Measurements from ENCODE around the gene CFAP92. TPM values are rescaled to one million over a fixed set of nuclear protein-coding genes. Genes with fewer than 3 reads are reported as not detected.
A peak's percentile ranks its signal among the peaks of the same experiment; 100 is the strongest.
"Not testable (repeated sequence)": the region's sequence is repeated elsewhere in the genome, so short reads cannot be mapped to it uniquely, and the experiment has no call there.

CFAP92 gene
- total and polyA plus RNA-seq, 2 donors (not counting 3 experiments of a cell fraction or from before 2014, with no cell fraction given), result 0.04 to 0.62 TPM

GRCh38 chr3:128882719-128883118 is 111.2 kb downstream of the CFAP92 start:
- POLR2A ChIA-PET, result interaction anchor here (0.7 kb wide), 1 partner anchor 25 kb away, joined by 3 read pairs; no protein-coding TSS in a partner anchor
- Histone ChIP-seq H3K4me3 (replicated peaks in 1 of 3; ENCODE audit: insufficient read depth in 1 of 3, low read depth in 1 of 3, low read length in 3 of 3) (no peak overlapping the region), H2AFZ (ENCODE audit: low read depth, low read length) (no peak overlapping the region), H3K9ac (replicated peaks; ENCODE audit: extremely low read depth, insufficient read depth, low read length) (no peak overlapping the region), H3K27ac (ENCODE audit: insufficient read depth, low read depth, low read length) (no peak overlapping the region), H4K20me1 (replicated peaks; ENCODE audit: control insufficient read depth, extremely low read depth, insufficient read depth, low read length) (no peaks in the 10 kb centered on the region), H3K79me2 (ENCODE audit: control insufficient read depth, insufficient read depth, low read length) (peaks cover 44% of the 10 kb centered on the region), H3K4me2 (ENCODE audit: insufficient read depth, low read length) (no peak overlapping the region), H3K27me3 (ENCODE audit: control insufficient read depth in 2 of 2, insufficient read depth in 2 of 2, low read length in 2 of 2) (no peaks in the 10 kb centered on the region), H3K36me3 (ENCODE audit: control insufficient read depth in 2 of 2, extremely low read depth in 1 of 2, insufficient read depth in 2 of 2, low read length in 2 of 2) (peaks cover 2 to 17% of the 10 kb centered on the region in 2 experiments), H3K9me3 (replicated peaks; ENCODE audit: control insufficient read depth, insufficient read depth, low read length) (no peaks in the 10 kb centered on the region), H3K4me1 (ENCODE audit: control insufficient read depth, extremely low read depth, insufficient read depth, low read length) (peaks cover 23% of the 10 kb centered on the region), H3K9me1 (replicated peaks; ENCODE audit: control insufficient read depth, extremely low read depth, insufficient read depth, low read length) (no peaks in the 10 kb centered on the region)
- CTCF ChIA-PET, result interaction anchor here (0.6 to 1.0 kb wide), 2 partner anchors 10 to 599 kb away, joined by 3 read pairs; no protein-coding TSS in a partner anchor
- no peak for TF ChIP-seq FOS (IDR thresholded peaks at IDR 0.05; ENCODE audit: borderline replicate concordance, insufficient read depth, low read length)
- intact Hi-C loops (cut with micrococcal nuclease), result no loop called here
- dilution Hi-C loops (cut with MboI; ENCODE audit: extremely low pct_ligation_motif_present, low sequenced_read_pairs), result no loop called here
- FAIRE-seq (no peak), DNase-seq (ENCODE audit: low read depth, low spot score) (no peak)
- no TSS peak for BruUV-seq (replicated peaks)

- no peak overlapping the region for H3K4me3 ChIP-seq (replicated peaks in 1 of 3; ENCODE audit: insufficient read depth in 1 of 3, low read depth in 1 of 3, low read length in 3 of 3)
- CTCF ChIA-PET, result no interaction called here
- peaks cover 43% of the 10 kb centered on the region for H3K79me2 ChIP-seq (ENCODE audit: control insufficient read depth, insufficient read depth, low read length)
- FAIRE-seq (peak; percentile 61), DNase-seq (ENCODE audit: low read depth, low spot score) (no peak)
- no peak overlapping the region for H3K9ac ChIP-seq (replicated peaks; ENCODE audit: extremely low read depth, insufficient read depth, low read length)
- no peaks in the 10 kb centered on the region for H3K9me1 ChIP-seq (replicated peaks; ENCODE audit: control insufficient read depth, extremely low read depth, insufficient read depth, low read length)
- POLR2A ChIA-PET, result no interaction called here
- no TSS peak for BruUV-seq (replicated peaks)
- no peaks in the 10 kb centered on the region for H3K9me3 ChIP-seq (replicated peaks; ENCODE audit: control insufficient read depth, insufficient read depth, low read length)
- TF ChIP-seq GATA2 (IDR thresholded peaks at IDR 0.05; ENCODE audit: insufficient read depth, insufficient read length, low read depth, low read length), result no peak
- TF ChIP-seq FOS (IDR thresholded peaks at IDR 0.05; ENCODE audit: borderline replicate concordance, insufficient read depth, low read length), result no peak
- TF ChIP-seq EZH2 (IDR thresholded peaks at IDR 0.05; ENCODE audit: borderline replicate concordance, low read depth, low read length, severe bottlenecking), result no peak
- no peak for TF ChIP-seq CTCF (IDR thresholded peaks at IDR 0.05; ENCODE audit: extremely low read depth in 1 of 2, insufficient read depth in 1 of 2, low read depth in 1 of 2, low read length in 2 of 2)
- TF ChIP-seq JUN (IDR thresholded peaks at IDR 0.05; ENCODE audit: borderline replicate concordance, insufficient read depth, insufficient read length, low read depth), result no peak
- no peak for TF ChIP-seq POLR2AphosphoS5 (IDR thresholded peaks at IDR 0.05; ENCODE audit: insufficient read depth, low read depth, low read length)
- no peak for TF ChIP-seq MAX (IDR thresholded peaks at IDR 0.05; ENCODE audit: insufficient read depth, insufficient read length)
- TF ChIP-seq MYC (IDR thresholded peaks at IDR 0.05; ENCODE audit: low read depth, low read length), result no peak
- TF ChIP-seq POLR2A (IDR thresholded peaks at IDR 0.05; ENCODE audit: low read depth, low read length), result no peak
- no peaks in the 10 kb centered on the region for H4K20me1 ChIP-seq (replicated peaks; ENCODE audit: control insufficient read depth, extremely low read depth, insufficient read depth, low read length)
- H3K27ac ChIP-seq (ENCODE audit: insufficient read depth, low read depth, low read length), result no peak overlapping the region
- H3K4me2 ChIP-seq (ENCODE audit: insufficient read depth, low read length), result no peak overlapping the region
- H2AFZ ChIP-seq (ENCODE audit: low read depth, low read length), result no peak overlapping the region
- H3K4me1 ChIP-seq (ENCODE audit: control insufficient read depth, extremely low read depth, insufficient read depth, low read length), result peaks cover 23% of the 10 kb centered on the region
- dilution Hi-C loops (cut with MboI; ENCODE audit: extremely low pct_ligation_motif_present, low sequenced_read_pairs) (no loop called here), intact Hi-C loops (cut with micrococcal nuclease) (no loop called here)
- no peaks in the 10 kb centered on the region for H3K27me3 ChIP-seq (ENCODE audit: control insufficient read depth in 2 of 2, insufficient read depth in 2 of 2, low read length in 2 of 2)
- H3K36me3 ChIP-seq (ENCODE audit: control insufficient read depth in 2 of 2, extremely low read depth in 1 of 2, insufficient read depth in 2 of 2, low read length in 2 of 2), result peaks cover 2 to 11% of the 10 kb centered on the region in 2 experiments
Measured at GRCh38 chr3:128881576-128881975, 112.3 kb downstream of the CFAP92 start.

GRCh38 chr3:128880455-128880854 is 113.4 kb downstream of the CFAP92 start:
- peak overlapping the region; percentile 75 for H3K4me2 ChIP-seq (ENCODE audit: insufficient read depth, low read length)
- H3K9ac ChIP-seq (replicated peaks; ENCODE audit: extremely low read depth, insufficient read depth, low read length); BruUV-seq (replicated peaks); H3K27me3 ChIP-seq (ENCODE audit: control insufficient read depth in 2 of 2, insufficient read depth in 2 of 2, low read length in 2 of 2); H4K20me1 ChIP-seq (replicated peaks; ENCODE audit: control insufficient read depth, extremely low read depth, insufficient read depth, low read length); POLR2A ChIA-PET; DNase-seq (ENCODE audit: low read depth, low spot score); H3K9me1 ChIP-seq (replicated peaks; ENCODE audit: control insufficient read depth, extremely low read depth, insufficient read depth, low read length); H2AFZ ChIP-seq (ENCODE audit: low read depth, low read length); dilution Hi-C loops (cut with MboI; ENCODE audit: extremely low pct_ligation_motif_present, low sequenced_read_pairs); H3K9me3 ChIP-seq (replicated peaks; ENCODE audit: control insufficient read depth, insufficient read depth, low read length); H3K27ac ChIP-seq (ENCODE audit: insufficient read depth, low read depth, low read length); intact Hi-C loops (cut with micrococcal nuclease); FAIRE-seq: not testable (repeated sequence)
- peaks cover 23% of the 10 kb centered on the region for H3K4me1 ChIP-seq (ENCODE audit: control insufficient read depth, extremely low read depth, insufficient read depth, low read length)
- peaks cover 43% of the 10 kb centered on the region for H3K79me2 ChIP-seq (ENCODE audit: control insufficient read depth, insufficient read depth, low read length)
- peaks cover 2 to 10% of the 10 kb centered on the region in 2 experiments for H3K36me3 ChIP-seq (ENCODE audit: control insufficient read depth in 2 of 2, extremely low read depth in 1 of 2, insufficient read depth in 2 of 2, low read length in 2 of 2)
- H3K4me3 ChIP-seq (replicated peaks in 1 of 3; ENCODE audit: insufficient read depth in 1 of 3, low read depth in 1 of 3, low read length in 3 of 3), result peak overlapping the region in 1 of 3 experiments; percentile 91
- CTCF ChIA-PET, result interaction anchor here (1.6 to 2.6 kb wide), 2 partner anchors 33 to 200 kb away, joined by 3 to 22 read pairs; no protein-coding TSS in a partner anchor
